ENCODE data around the gene CEACAM4.

The CEACAM4 gene

GRCh38 chr19:41649827-41650226 is 23.0 kb upstream of the CEACAM4 start:
- H3K4me1 ChIP-seq (ENCODE audit: insufficient read depth, low read length, severe bottlenecking) = no peaks in the 10 kb centered on the region
- no peaks in the 10 kb centered on the region for H3K79me2 ChIP-seq (ENCODE audit: insufficient read depth, low read length)
- no peaks in the 10 kb centered on the region for H4K20me1 ChIP-seq (ENCODE audit: insufficient read depth, low read length)
- H3K9me3 ChIP-seq (ENCODE audit: low read length) = no peaks in the 10 kb centered on the region
- H3K27me3 ChIP-seq (ENCODE audit: insufficient read depth, low read length) = no peaks in the 10 kb centered on the region
- TF ChIP-seq CTCF (IDR thresholded peaks at IDR 0.05; ENCODE audit: low read length) (no peak), EZH2 (IDR thresholded peaks at IDR 0.05; ENCODE audit: borderline replicate concordance, low read length) (no peak)
- H3K36me3 ChIP-seq (ENCODE audit: insufficient read depth, low read length) = no peaks in the 10 kb centered on the region
- no peak overlapping the region for H3K4me2 ChIP-seq (ENCODE audit: low read length)
- H3K27ac ChIP-seq (ENCODE audit: low read depth, low read length, poor library complexity, severe bottlenecking) = no peak overlapping the region
- H3K4me3 ChIP-seq (ENCODE audit: low read depth, low read length, poor library complexity, severe bottlenecking) = no peak overlapping the region
- H2AFZ ChIP-seq (ENCODE audit: low read length) = no peak overlapping the region
- no peaks in the 10 kb centered on the region for H3K9me2 ChIP-seq (ENCODE audit: low read depth, low read length)
- H3K9ac ChIP-seq (ENCODE audit: low read length) = no peak overlapping the region
- H3F3A ChIP-seq (ENCODE audit: insufficient read depth, low read length) = no peaks in the 10 kb centered on the region

GRCh38 chr19:41646589-41647204 is 19.8 kb upstream of the CEACAM4 start:
- Histone ChIP-seq H3K9ac (ENCODE audit: low read length) (no peak overlapping the region), H3K4me2 (ENCODE audit: low read length) (no peak overlapping the region), H3F3A (ENCODE audit: insufficient read depth, low read length) (no peaks in the 10 kb centered on the region), H3K4me1 (ENCODE audit: insufficient read depth, low read length, severe bottlenecking) (no peaks in the 10 kb centered on the region), H3K27ac (ENCODE audit: low read depth, low read length, poor library complexity, severe bottlenecking) (no peak overlapping the region), H3K9me3 (ENCODE audit: low read length) (no peaks in the 10 kb centered on the region), H3K9me2 (ENCODE audit: low read depth, low read length) (no peaks in the 10 kb centered on the region), H2AFZ (ENCODE audit: low read length) (no peak overlapping the region), H3K79me2 (ENCODE audit: insufficient read depth, low read length) (no peaks in the 10 kb centered on the region), H4K20me1 (ENCODE audit: insufficient read depth, low read length) (no peaks in the 10 kb centered on the region), H3K4me3 (ENCODE audit: low read depth, low read length, poor library complexity, severe bottlenecking) (no peak overlapping the region), H3K36me3 (ENCODE audit: insufficient read depth, low read length) (no peaks in the 10 kb centered on the region), H3K27me3 (ENCODE audit: insufficient read depth, low read length) (no peaks in the 10 kb centered on the region)
- TF ChIP-seq EZH2 (IDR thresholded peaks at IDR 0.05; ENCODE audit: borderline replicate concordance, low read length) (no peak), CTCF (IDR thresholded peaks at IDR 0.05; ENCODE audit: low read length) (peak; percentile 48)

- H3K27me3 ChIP-seq (ENCODE audit: insufficient read depth, low read length) = no peaks in the 10 kb centered on the region
- H3K79me2 ChIP-seq (ENCODE audit: insufficient read depth, low read length) = no peaks in the 10 kb centered on the region
These were observed 15.1 kb upstream of the CEACAM4 start for GRCh38 chr19:41641879-41642485.

More at GRCh38 chr19:41641879-41642485, 15.1 kb upstream of the CEACAM4 start:
- no peaks in the 10 kb centered on the region for H4K20me1 ChIP-seq (ENCODE audit: insufficient read depth, low read length)
- H3K36me3 ChIP-seq (ENCODE audit: insufficient read depth, low read length) = no peaks in the 10 kb centered on the region
- no peak overlapping the region for H2AFZ ChIP-seq (ENCODE audit: low read length)
- H3K4me3 ChIP-seq (ENCODE audit: low read depth, low read length, poor library complexity, severe bottlenecking) = no peak overlapping the region
- H3K9ac ChIP-seq (ENCODE audit: low read length) = no peak overlapping the region
- no peak for TF ChIP-seq EZH2 (IDR thresholded peaks at IDR 0.05; ENCODE audit: borderline replicate concordance, low read length)
- TF ChIP-seq CTCF (IDR thresholded peaks at IDR 0.05; ENCODE audit: low read length) = peak; percentile 97
- H3K4me2 ChIP-seq (ENCODE audit: low read length) = no peak overlapping the region
- no peaks in the 10 kb centered on the region for H3K9me3 ChIP-seq (ENCODE audit: low read length)
- no peaks in the 10 kb centered on the region for H3K4me1 ChIP-seq (ENCODE audit: insufficient read depth, low read length, severe bottlenecking)
- no peaks in the 10 kb centered on the region for H3K9me2 ChIP-seq (ENCODE audit: low read depth, low read length)
- H3F3A ChIP-seq (ENCODE audit: insufficient read depth, low read length) = no peaks in the 10 kb centered on the region
- H3K27ac ChIP-seq (ENCODE audit: low read depth, low read length, poor library complexity, severe bottlenecking) = no peak overlapping the region

Measured in OCI-LY1 (cell line).